PC-3 (cell line): ENCODE measurements around the gene TNS3. TPM values are rescaled to one million over a fixed set of nuclear protein-coding genes. Genes with fewer than 3 reads are reported as not detected.

Experiments
- ATAC-seq: fragments of 200-7000 bp; cut with Tn5 transposase; 2 replicates; pipeline ENCODE4 v1.9.1; 2020; ENCODE audit warnings: mild to moderate bottlenecking, moderate library complexity
- BruUV-seq: library from RNA; stranded (reverse); fragments of 400-500 nt; replicated peaks from 2 replicates; lab custom pipeline; 2021; lab: Mats Ljungman, UMichigan
- CTCF ChIA-PET: fragments of 300-600 bp; sonication (Branson Sonifier 250); formaldehyde crosslinking; loops from one replicate; lab custom pipeline; 2022; ENCODE audit warnings: antibody characterized with exemption; lab: Charles Lee
- POLR2A ChIA-PET: fragments of 300-600 bp; sonication (Branson Sonifier 250); formaldehyde crosslinking; loops from one replicate; lab custom pipeline; 2022; ENCODE audit warnings: antibody characterized with exemption; ENCODE audit not compliant: unreplicated experiment; lab: Charles Lee
- DNase-seq: peaks from one replicate; pipeline ENCODE4 v3.0.0-alpha.2; 2015
- H2AFZ ChIP-seq: fragments of 300-600 bp; sonication (generic); 2 replicates; pipeline ENCODE4 v1.6.0; 2016; ENCODE audit warnings: antibody characterized with exemption, low read length
- H3F3A ChIP-seq: fragments of 300-600 bp; sonication (generic); one replicate; pipeline ENCODE4 v1.6.0; 2017; ENCODE audit warnings: antibody characterized with exemption, low read length, control low read depth, mild to moderate bottlenecking; ENCODE audit not compliant: unreplicated experiment
- H3K27ac ChIP-seq: fragments of 300-600 bp; sonication (generic); 2 replicates; pipeline ENCODE4 v1.5.1; 2016; ENCODE audit warnings: mild to moderate bottlenecking, low read length
- H3K27me3 ChIP-seq: fragments of 300-600 bp; sonication (generic); 2 replicates; pipeline ENCODE4 v1.6.1; 2016; ENCODE audit warnings: low read length, mixed read lengths
- H3K36me3 ChIP-seq: fragments of 300-600 bp; sonication (generic); 2 replicates; pipeline ENCODE4 v1.6.1; 2016; ENCODE audit warnings: low read depth, mixed run types, low read length, mixed read lengths
- H3K4me1 ChIP-seq: fragments of 300-600 bp; sonication (generic); 2 replicates; pipeline ENCODE4 v1.5.1; 2016; ENCODE audit warnings: low read length; ENCODE audit not compliant: insufficient read depth
- H3K4me2 ChIP-seq: fragments of 300-600 bp; sonication (generic); 2 replicates; pipeline ENCODE4 v1.6.0; 2016; ENCODE audit warnings: low read length
- H3K4me3 ChIP-seq: fragments of 300-600 bp; sonication (generic); 2 replicates; pipeline ENCODE4 v1.5.1; 2016; ENCODE audit warnings: mild to moderate bottlenecking, low read length, mixed read lengths
- H3K79me2 ChIP-seq: fragments of 300-600 bp; sonication (generic); 2 replicates; pipeline ENCODE4 v1.6.1; 2017; ENCODE audit warnings: low read length, mixed read lengths
- H3K9ac ChIP-seq: fragments of 300-600 bp; sonication (generic); 2 replicates; pipeline ENCODE4 v1.6.0; 2016; ENCODE audit warnings: mild to moderate bottlenecking, low read length
- H3K9me2 ChIP-seq: fragments of 300-600 bp; sonication (generic); replicated peaks from 2 replicates; pipeline ENCODE4 v1.6.1; 2016; ENCODE audit warnings: mixed run types, low read length, mixed read lengths
- H3K9me3 ChIP-seq: fragments of 300-600 bp; sonication (generic); 2 replicates; pipeline ENCODE4 v1.6.1; 2016; ENCODE audit warnings: low read length, mixed read lengths
- H4K20me1 ChIP-seq: fragments of 300-600 bp; sonication (generic); 2 replicates; pipeline ENCODE4 v1.6.1; 2016; ENCODE audit warnings: low read length, mixed read lengths
- EZH2 ChIP-seq: fragments of 300-600 bp; sonication (generic); IDR thresholded peaks from one replicate; pipeline ENCODE4 v1.6.1; 2017; ENCODE audit warnings: antibody characterized with exemption, mild to moderate bottlenecking, low read length; ENCODE audit not compliant: unreplicated experiment
- EZH2phosphoT487 ChIP-seq: fragments of 300-600 bp; sonication (generic); IDR thresholded peaks from 2 replicates; pipeline ENCODE4 v1.6.1; 2018; ENCODE audit warnings: mild to moderate bottlenecking, antibody characterized with exemption, low read length, borderline replicate concordance
- intact Hi-C: fragments of 100-400 bp; cut with micrococcal nuclease; formaldehyde crosslinking; loops from 2 replicates; pipeline ENCODE4 v1.9.0; 2023
- total RNA-seq: library from RNA; depleted of rRNA; stranded (reverse); fragments of >200 nt; gene quantifications from 2 replicates; pipeline ENCODE4 v1.2.3, GENCODE V29; 2014
- TF ChIP-seq, protein P1 (sequence below): fragments of 300-600 bp; sonication (generic); conservative IDR thresholded peaks from 2 replicates; pipeline ENCODE4 v1.5.1; 2017; ENCODE audit warnings: antibody characterized with exemption, low read depth, mild to moderate bottlenecking, low read length

The TNS3 gene
- total RNA-seq, 1 experiment from 2014 or later, result 72.3 TPM

GRCh38 chr7:47596502-47597202 is 14.7 kb upstream of the TNS3 start:
- no peaks in the 10 kb centered on the region for H4K20me1 ChIP-seq
- no peak for TF ChIP-seq EZH2phosphoT487
- TF ChIP-seq EZH2, result no peak
- TF ChIP-seq, protein P1, sequence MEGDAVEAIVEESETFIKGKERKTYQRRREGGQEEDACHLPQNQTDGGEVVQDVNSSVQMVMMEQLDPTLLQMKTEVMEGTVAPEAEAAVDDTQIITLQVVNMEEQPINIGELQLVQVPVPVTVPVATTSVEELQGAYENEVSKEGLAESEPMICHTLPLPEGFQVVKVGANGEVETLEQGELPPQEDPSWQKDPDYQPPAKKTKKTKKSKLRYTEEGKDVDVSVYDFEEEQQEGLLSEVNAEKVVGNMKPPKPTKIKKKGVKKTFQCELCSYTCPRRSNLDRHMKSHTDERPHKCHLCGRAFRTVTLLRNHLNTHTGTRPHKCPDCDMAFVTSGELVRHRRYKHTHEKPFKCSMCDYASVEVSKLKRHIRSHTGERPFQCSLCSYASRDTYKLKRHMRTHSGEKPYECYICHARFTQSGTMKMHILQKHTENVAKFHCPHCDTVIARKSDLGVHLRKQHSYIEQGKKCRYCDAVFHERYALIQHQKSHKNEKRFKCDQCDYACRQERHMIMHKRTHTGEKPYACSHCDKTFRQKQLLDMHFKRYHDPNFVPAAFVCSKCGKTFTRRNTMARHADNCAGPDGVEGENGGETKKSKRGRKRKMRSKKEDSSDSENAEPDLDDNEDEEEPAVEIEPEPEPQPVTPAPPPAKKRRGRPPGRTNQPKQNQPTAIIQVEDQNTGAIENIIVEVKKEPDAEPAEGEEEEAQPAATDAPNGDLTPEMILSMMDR, result no peak; the same call in 1 of the 2 replicates
- no peak for ATAC-seq
- H3K36me3 ChIP-seq, result no peaks in the 10 kb centered on the region
- H3F3A ChIP-seq, result peaks cover 5% of the 10 kb centered on the region
- H3K4me2 ChIP-seq, result 0 out of 2 replicates have a peak overlapping the region, but pooled peaks have one; percentile 10
- peak overlapping the region; percentile 64 for H2AFZ ChIP-seq
- DNase-seq, result peak; percentile 27
- no peaks in the 10 kb centered on the region for H3K9me3 ChIP-seq
- no peak overlapping the region for H3K9ac ChIP-seq
- H3K27me3 ChIP-seq, result no peaks in the 10 kb centered on the region
- peaks cover 29% of the 10 kb centered on the region for H3K4me1 ChIP-seq
- ChIA-PET POLR2A (no interaction called here), CTCF (no interaction called here)
- no TSS peak for BruUV-seq
- no peaks in the 10 kb centered on the region for H3K9me2 ChIP-seq
- intact Hi-C loops, result no loop called here
- no peak overlapping the region for H3K4me3 ChIP-seq
- H3K79me2 ChIP-seq, result no peaks in the 10 kb centered on the region
- no peak overlapping the region for H3K27ac ChIP-seq

GRCh38 chr7:47594406-47594805 is 12.5 kb upstream of the TNS3 start:
- Histone ChIP-seq H3K9me2 (no peaks in the 10 kb centered on the region), H3K4me3 (no peak overlapping the region), H2AFZ (no peak overlapping the region), H3K36me3 (no peaks in the 10 kb centered on the region), H3K4me2 (no peak overlapping the region), H3K9ac (no peak overlapping the region), H3K4me1 (peaks cover 24% of the 10 kb centered on the region), H3F3A (no peaks in the 10 kb centered on the region), H4K20me1 (no peaks in the 10 kb centered on the region), H3K27ac (no peak overlapping the region), H3K9me3 (no peaks in the 10 kb centered on the region), H3K27me3 (no peaks in the 10 kb centered on the region), H3K79me2 (no peaks in the 10 kb centered on the region)
- POLR2A ChIA-PET, result no interaction called here
- TF ChIP-seq EZH2 (no peak), EZH2phosphoT487 (no peak)
- TF ChIP-seq, protein P1, result no peak
- no peak for DNase-seq
- CTCF ChIA-PET, result no interaction called here
- no TSS peak for BruUV-seq
- no peak for ATAC-seq
- intact Hi-C loops, result no loop called here
